HEK293 (cell line): ENCODE measurements around the gene PDIA5.

Experiments used
- CTCF ChIP-seq: fragments of 450-650 bp; formaldehyde crosslinking; IDR thresholded peaks from 2 replicates; pipeline ENCODE4 v1.5.1; 2016; ENCODE audit warnings: missing biosample characterization, missing genetic modification characterization
- KLF10 ChIP-seq: fragments of 450-650 bp; IDR thresholded peaks from 2 replicates; pipeline ENCODE4 v1.5.1; 2018; ENCODE audit warnings: missing biosample characterization, mild to moderate bottlenecking, missing genetic modification characterization
- KLF16 ChIP-seq: fragments of 450-650 bp; formaldehyde crosslinking; IDR thresholded peaks from 2 replicates; pipeline ENCODE4 v1.5.1; 2017; ENCODE audit warnings: missing biosample characterization, missing genetic modification characterization
- KLF7 ChIP-seq: fragments of 450-650 bp; formaldehyde crosslinking; IDR thresholded peaks from 2 replicates; pipeline ENCODE4 v1.5.1; 2016; ENCODE audit warnings: missing biosample characterization, missing genetic modification characterization, borderline replicate concordance
- ZBTB44 ChIP-seq: fragments of 450-650 bp; IDR thresholded peaks from 2 replicates; pipeline ENCODE4 v1.5.1; 2018; ENCODE audit warnings: missing biosample characterization, mild to moderate bottlenecking, missing genetic modification characterization
- ZNF239 ChIP-seq: fragments of 450-650 bp; formaldehyde crosslinking; IDR thresholded peaks from 2 replicates; pipeline ENCODE4 v1.5.1; 2016; ENCODE audit warnings: missing biosample characterization, missing genetic modification characterization
- ZNF423 ChIP-seq: fragments of 450-650 bp; formaldehyde crosslinking; IDR thresholded peaks from 2 replicates; pipeline ENCODE4 v1.5.1; 2016; ENCODE audit warnings: missing biosample characterization, missing genetic modification characterization
- ZNF488 ChIP-seq: fragments of 450-650 bp; formaldehyde crosslinking; IDR thresholded peaks from 2 replicates; pipeline ENCODE4 v1.5.1; 2016; ENCODE audit warnings: missing biosample characterization, missing genetic modification characterization
- ZNF610 ChIP-seq: fragments of 450-650 bp; formaldehyde crosslinking; IDR thresholded peaks from 2 replicates; pipeline ENCODE4 v1.5.1; 2016; ENCODE audit warnings: missing biosample characterization, missing genetic modification characterization, borderline replicate concordance

GRCh38 chr3:123027292-123028232, 39.3 kb upstream of the PDIA5 start, which contains the start of gene SEMA5B:
- TF ChIP-seq CTCF (tag by site-specific recombination) (peak; percentile 37; the same call in 1 of the 2 replicates), KLF10 (tag by site-specific recombination) (no peak), ZBTB44 (tag by site-specific recombination) (peak; percentile 48; the same call in 1 of the 2 replicates), ZNF239 (tag by site-specific recombination) (no peak), ZNF610 (no peak), ZNF423 (no peak), ZNF488 (no peak), KLF16 (no peak), KLF7 (no peak)
